ENCODE measurements around the gene GARIN3.

The GARIN3 gene

GRCh38 chr5:157184117-157184670 is 18.1 kb upstream of the GARIN3 start:
- DNase-seq, result no peak

GRCh38 chr5:157182143-157182757 is 16.2 kb upstream of the GARIN3 start:
- DNase-seq, result no peak

GRCh38 chr5:157180374-157181264 is 14.6 kb upstream of the GARIN3 start, which contains the start of gene ITK:
Gene ITK, plus strand, starts transcription at chr5:157180840. Its CDS starts 138 bp downstream, at chr5:157180978.
- DNase-seq, result no peak

- no peak for DNase-seq
Observed at GRCh38 chr5:157178966-157179365, 12.9 kb upstream of the GARIN3 start.

- DNase-seq, result no peak
Observed at GRCh38 chr5:157177953-157178352, 11.9 kb upstream of the GARIN3 start.

GRCh38 chr5:157175071-157175612 is 9.1 kb upstream of the GARIN3 start:
- DNase-seq, result no peak

GRCh38 chr5:157172403-157172802 is 6.3 kb upstream of the GARIN3 start:
- DNase-seq, result peak; percentile 2

GRCh38 chr5:157168286-157168685 is 2.2 kb upstream of the GARIN3 start:
- DNase-seq, result no peak

GRCh38 chr5:157167214-157167621 is 1.2 kb upstream of the GARIN3 start:
- peak; percentile 94 for DNase-seq

- DNase-seq, result no peak
Observed at GRCh38 chr5:157165668-157166067, 396 bp downstream of the GARIN3 start.

GRCh38 chr5:157165261-157165660 is 803 bp downstream of the GARIN3 start:
- no peak for DNase-seq

- no peak for DNase-seq
Observed at GRCh38 chr5:157164521-157164920, 1.5 kb downstream of the GARIN3 start.

- no peak for DNase-seq
Observed at GRCh38 chr5:157162919-157163510, 3.0 kb downstream of the GARIN3 start.

- DNase-seq, result no peak
Observed at GRCh38 chr5:157161996-157162395, 4.1 kb downstream of the GARIN3 start.

- no peak for DNase-seq
Observed at GRCh38 chr5:157160001-157160400, 6.1 kb downstream of the GARIN3 start.

GRCh38 chr5:157159209-157159751 is 6.8 kb downstream of the GARIN3 start:
- no peak for DNase-seq

- DNase-seq, result no peak
Observed at GRCh38 chr5:157157293-157157891, 8.7 kb downstream of the GARIN3 start.

GRCh38 chr5:157155297-157155696 is 10.8 kb downstream of the GARIN3 start:
- DNase-seq, result no peak

- no peak for DNase-seq
Observed at GRCh38 chr5:157150995-157151394, 15.1 kb downstream of the GARIN3 start.

- DNase-seq, result peak; percentile 63
Observed at GRCh38 chr5:157148734-157149615, 17.1 kb downstream of the GARIN3 start.

Measured in fibroblast of skin of right biceps (primary cell).